Upper lobe of left lung (tissue), 6 donors: ENCODE data around the gene SLC4A3. TPM values are rescaled to one million over a fixed set of nuclear protein-coding genes. Genes with fewer than 3 reads are reported as not detected.

Source experiments
- ATAC-seq, 2 donors: fragments of 200-7000 bp; cut with Tn5 transposase; one replicate each; pipeline ENCODE4 v1.9.1; 2022; ENCODE audit warnings: mild to moderate bottlenecking in 2 of 2, moderate library complexity in 2 of 2; ENCODE audit not compliant: low FRiP score in 2 of 2
- DNase-seq, 2 donors: peaks; one replicate each; pipeline ENCODE4 v3.0.0-alpha.2; 2019 to 2020
- H3K27ac ChIP-seq, 4 donors: fragments of 200-600 bp; sonication (generic); one replicate each; pipeline ENCODE4 v1.5.1; 2016 to 2019
- H3K27me3 ChIP-seq, 4 donors: fragments of 200-600 bp; sonication (generic); one replicate each; pipeline ENCODE4 v1.5.1; 2017 to 2019
- H3K36me3 ChIP-seq, 4 donors: fragments of 200-600 bp; sonication (generic); one replicate each; pipeline ENCODE4 v1.5.1; 2016 to 2019
- H3K4me1 ChIP-seq, 4 donors: fragments of 200-600 bp; sonication (generic); one replicate each; pipeline ENCODE4 v1.5.1; 2018 to 2019
- H3K4me3 ChIP-seq, 4 donors: fragments of 200-600 bp; sonication (generic); one replicate each; pipeline ENCODE4 v1.5.1; 2017 to 2019; ENCODE audit warnings: mild to moderate bottlenecking in 2 of 4, moderate library complexity in 1 of 4
- H3K9me3 ChIP-seq, 4 donors: fragments of 200-600 bp; sonication (generic); one replicate each; pipeline ENCODE4 v1.5.1; 2018 to 2019
- EP300 ChIP-seq, 4 donors: sonication (generic); formaldehyde crosslinking; IDR thresholded peaks; one replicate each; pipeline ENCODE4 v1.5.1; 2017; ENCODE audit warnings: antibody characterized with exemption in 4 of 4, control low read depth in 2 of 4
- POLR2A ChIP-seq, 4 donors: fragments of 450-650 bp; IDR thresholded peaks; one replicate each; pipeline ENCODE4 v1.5.1; 2016 to 2017; ENCODE audit warnings: antibody characterized with exemption in 4 of 4, mild to moderate bottlenecking in 2 of 4
- POLR2AphosphoS5 ChIP-seq, 2 donors: sonication (generic); formaldehyde crosslinking; IDR thresholded peaks; one replicate each; pipeline ENCODE4 v1.5.1; 2017; ENCODE audit warnings: antibody characterized with exemption in 2 of 2
- WGBS, 2 donors: methylation state at CpG; one replicate each; pipeline ENCODE4 v1.1.5; 2017 to 2018; 5-methylcytosine and 5-hydroxymethylcytosine counted together
- total RNA-seq, 6 donors: library from RNA; depleted of rRNA in 4 of 6; stranded (reverse); fragments of >200 nt in 4 of 6; gene quantifications; one replicate each; pipeline versions ENCODE4 v1.1.0 to v1.2.1, GENCODE V29; 2016 to 2021
- TF ChIP-seq, protein P1 (sequence below), 6 experiments: fragments of 450-650 bp in 4 of 6; fragments of 200-600 bp in 2 of 6; sonication (generic) in 2 of 6; IDR thresholded peaks; one replicate each; pipeline ENCODE4 v1.5.1; 2016 to 2019; ENCODE audit warnings: antibody characterized with exemption in 6 of 6
- donor health status: DM: no; HTN: no; CAD: no; lungs with moderate emphysema.
- donor health status: DM: no; HTN: yes; CAD: no; lungs with severe emphysema.

Gene SLC4A3
- total RNA-seq, 6 donors from 2014 or later = 0.30 to 14.7 (median 2.1) TPM

DNA sequence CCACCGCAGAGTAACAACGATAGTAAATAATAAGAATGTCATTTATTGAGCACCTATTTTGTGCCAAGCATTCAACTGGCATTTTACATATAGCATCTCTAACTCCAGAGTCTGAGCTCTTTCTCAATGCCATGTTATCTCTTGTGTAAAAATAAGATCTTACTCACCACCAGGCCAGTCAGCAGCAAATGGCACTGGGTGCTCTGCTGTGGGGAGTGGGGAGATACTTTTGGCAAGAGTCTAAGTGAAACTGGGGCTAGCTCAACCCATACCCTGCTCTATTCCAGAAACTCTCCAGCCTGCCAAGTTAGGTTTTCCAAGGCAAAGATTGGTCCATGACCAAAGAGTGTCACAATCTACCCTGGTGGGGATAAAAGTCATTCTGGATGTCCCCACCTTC is 5.0 kb upstream of the SLC4A3 start:
- ATAC-seq (no peak), DNase-seq (no peak)
- Histone ChIP-seq H3K36me3 (no peaks in the 10 kb centered on the region), H3K27ac (no peak overlapping the region), H3K9me3 (no peaks in the 10 kb centered on the region), H3K4me3 (no peak overlapping the region), H3K4me1 (peaks cover 0 to 6% (median 2%) of the 10 kb centered on the region in 4 donors), H3K27me3 (peaks cover 0 to 5% (median 2%) of the 10 kb centered on the region in 4 donors)
- WGBS, 2 donors = 92 to 96% methylated on average over 2 of the region's 2 CpGs
- TF ChIP-seq POLR2AphosphoS5 (IDR thresholded peaks at IDR 0.05) (no peak), POLR2A (IDR thresholded peaks at IDR 0.05) (no peak), EP300 (IDR thresholded peaks at IDR 0.05) (no peak)
- TF ChIP-seq, protein P1, sequence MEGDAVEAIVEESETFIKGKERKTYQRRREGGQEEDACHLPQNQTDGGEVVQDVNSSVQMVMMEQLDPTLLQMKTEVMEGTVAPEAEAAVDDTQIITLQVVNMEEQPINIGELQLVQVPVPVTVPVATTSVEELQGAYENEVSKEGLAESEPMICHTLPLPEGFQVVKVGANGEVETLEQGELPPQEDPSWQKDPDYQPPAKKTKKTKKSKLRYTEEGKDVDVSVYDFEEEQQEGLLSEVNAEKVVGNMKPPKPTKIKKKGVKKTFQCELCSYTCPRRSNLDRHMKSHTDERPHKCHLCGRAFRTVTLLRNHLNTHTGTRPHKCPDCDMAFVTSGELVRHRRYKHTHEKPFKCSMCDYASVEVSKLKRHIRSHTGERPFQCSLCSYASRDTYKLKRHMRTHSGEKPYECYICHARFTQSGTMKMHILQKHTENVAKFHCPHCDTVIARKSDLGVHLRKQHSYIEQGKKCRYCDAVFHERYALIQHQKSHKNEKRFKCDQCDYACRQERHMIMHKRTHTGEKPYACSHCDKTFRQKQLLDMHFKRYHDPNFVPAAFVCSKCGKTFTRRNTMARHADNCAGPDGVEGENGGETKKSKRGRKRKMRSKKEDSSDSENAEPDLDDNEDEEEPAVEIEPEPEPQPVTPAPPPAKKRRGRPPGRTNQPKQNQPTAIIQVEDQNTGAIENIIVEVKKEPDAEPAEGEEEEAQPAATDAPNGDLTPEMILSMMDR (IDR thresholded peaks at IDR 0.05) = no peak

DNA sequence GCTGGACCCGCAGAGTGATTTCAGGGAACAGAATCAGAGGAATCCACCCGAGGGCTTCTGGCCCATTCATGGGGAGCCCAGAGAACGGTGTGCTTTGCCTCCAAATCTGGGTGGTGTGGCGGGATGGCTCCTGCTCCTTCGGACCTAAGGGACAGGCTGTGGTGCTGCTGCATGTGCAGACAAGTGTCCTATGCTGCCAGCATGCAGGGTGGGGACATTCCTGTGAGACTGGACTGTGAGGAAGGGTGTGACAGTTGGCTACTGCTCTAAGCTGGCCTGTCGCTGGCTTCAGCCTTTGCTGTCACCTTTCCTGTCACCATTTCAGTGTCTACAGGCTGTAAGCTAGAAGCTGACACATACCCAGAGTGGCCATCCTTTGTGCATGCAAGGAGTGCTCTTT is 2.9 kb upstream of the SLC4A3 start:
- H3K36me3 ChIP-seq = no peaks in the 10 kb centered on the region
- peaks cover 6 to 14% (median 9%) of the 10 kb centered on the region in 4 donors for H3K4me1 ChIP-seq
- no peak overlapping the region for H3K27ac ChIP-seq
- WGBS, 2 donors = 75 to 90% methylated on average over 4 to 6 of the region's 6 CpGs
- H3K9me3 ChIP-seq = no peaks in the 10 kb centered on the region
- H3K27me3 ChIP-seq = peaks cover 0 to 14% (median 7%) of the 10 kb centered on the region in 4 donors
- no peak for DNase-seq
- no peak overlapping the region for H3K4me3 ChIP-seq
- TF ChIP-seq POLR2AphosphoS5 (IDR thresholded peaks at IDR 0.05) (no peak), EP300 (IDR thresholded peaks at IDR 0.05) (no peak), POLR2A (IDR thresholded peaks at IDR 0.05) (no peak)
- TF ChIP-seq, protein P1 (IDR thresholded peaks at IDR 0.05) = no peak
- ATAC-seq = no peak

DNA sequence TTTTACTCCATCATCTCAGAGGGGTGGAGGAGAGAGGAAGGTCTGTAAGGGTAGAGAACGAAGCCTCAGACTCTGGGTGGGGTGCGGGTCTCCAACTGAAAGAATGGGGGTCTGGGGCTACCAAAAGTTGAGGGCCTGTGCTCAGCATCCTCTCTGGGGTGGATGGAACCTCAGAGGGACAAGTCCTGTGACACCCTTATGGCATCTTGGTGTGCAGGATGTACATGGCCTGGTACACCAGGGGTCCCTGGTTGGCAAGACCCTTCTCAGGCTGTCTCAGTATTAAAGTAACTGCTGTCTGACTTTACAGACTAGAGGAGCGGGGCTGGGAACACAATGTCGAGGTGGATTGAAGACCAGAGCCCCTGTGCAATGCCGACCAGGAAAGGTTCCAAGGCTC is 2.3 kb upstream of the SLC4A3 start:
- Histone ChIP-seq H3K27me3 (peaks cover 0 to 14% (median 7%) of the 10 kb centered on the region in 4 donors), H3K36me3 (no peaks in the 10 kb centered on the region), H3K4me1 (peaks cover 6 to 14% (median 9%) of the 10 kb centered on the region in 4 donors), H3K4me3 (no peak overlapping the region), H3K9me3 (no peaks in the 10 kb centered on the region), H3K27ac (no peak overlapping the region)
- no peak for ATAC-seq
- WGBS, 2 donors = 92 to 94% methylated on average over 5 of the region's 5 CpGs
- no peak for DNase-seq
- TF ChIP-seq POLR2AphosphoS5 (IDR thresholded peaks at IDR 0.05) (no peak), EP300 (IDR thresholded peaks at IDR 0.05) (no peak)

DNA sequence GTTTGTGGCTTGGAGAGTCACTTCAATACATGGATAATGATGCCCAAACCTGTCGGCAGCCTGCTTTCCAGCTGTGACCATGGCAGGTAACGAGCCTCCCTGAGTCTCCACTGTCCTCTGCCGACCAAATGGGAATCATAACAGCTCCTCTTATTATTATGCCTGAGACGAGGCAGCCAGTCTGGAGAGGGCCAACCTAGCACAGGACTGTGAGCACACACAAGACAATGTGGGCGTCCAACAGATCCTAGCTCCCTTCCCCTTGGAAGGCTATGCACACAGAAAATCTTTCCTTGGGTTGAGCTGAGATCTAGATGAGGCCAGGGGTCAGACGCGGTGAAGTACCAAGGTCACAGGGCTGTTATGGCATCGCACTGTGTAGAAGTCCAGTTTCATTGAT is 890 bp upstream of the SLC4A3 start:
- H3K4me3 ChIP-seq = no peak overlapping the region
- H3K27ac ChIP-seq = no peak overlapping the region
- no peaks in the 10 kb centered on the region for H3K9me3 ChIP-seq
- H3K4me1 ChIP-seq = peaks cover 6 to 14% (median 9%) of the 10 kb centered on the region in 4 donors
- TF ChIP-seq, protein P1 (IDR thresholded peaks at IDR 0.05) = no peak
- TF ChIP-seq EP300 (IDR thresholded peaks at IDR 0.05) (no peak), POLR2AphosphoS5 (IDR thresholded peaks at IDR 0.05) (no peak), POLR2A (IDR thresholded peaks at IDR 0.05) (no peak)
- H3K36me3 ChIP-seq = no peaks in the 10 kb centered on the region
- no peak for ATAC-seq
- H3K27me3 ChIP-seq = peaks cover 0 to 14% (median 7%) of the 10 kb centered on the region in 4 donors
- DNase-seq = no peak
- 76 to 85% methylated on average over 6 to 8 of the region's 8 CpGs for WGBS, 2 donors

DNA sequence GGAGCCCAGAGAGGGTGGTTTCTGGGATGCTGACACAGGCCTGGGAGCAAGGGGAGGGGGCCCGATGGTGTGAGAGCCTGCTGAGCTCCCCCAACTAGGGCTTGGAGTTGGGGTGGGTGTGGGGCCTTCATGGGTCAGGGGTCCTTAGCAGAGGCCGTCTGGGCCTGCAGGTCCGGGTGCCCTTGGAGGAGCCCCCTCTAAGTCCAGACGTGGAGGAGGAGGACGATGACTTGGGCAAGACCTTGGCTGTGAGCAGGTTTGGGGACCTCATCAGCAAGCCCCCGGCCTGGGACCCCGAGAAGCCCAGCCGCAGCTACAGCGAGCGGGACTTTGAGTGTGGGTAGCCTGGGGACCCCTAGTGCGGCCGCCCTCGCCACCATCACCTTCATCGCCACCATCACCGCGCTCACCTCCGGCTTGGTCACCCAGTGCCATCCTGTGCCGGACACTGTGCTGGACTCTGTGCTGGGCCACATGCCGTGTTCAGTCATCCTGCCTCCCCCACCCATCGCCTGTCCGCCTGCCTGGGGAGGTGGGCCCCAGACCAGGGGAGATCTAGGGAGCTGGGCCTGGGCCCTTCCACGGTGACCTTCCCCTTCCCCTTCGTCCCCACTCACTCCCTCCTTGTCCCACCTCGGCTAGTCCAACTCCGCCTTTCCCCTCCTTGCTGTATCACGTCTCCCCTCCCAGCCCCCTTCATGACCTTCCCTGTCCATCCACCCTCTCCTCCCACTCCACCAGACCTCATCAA is 980 bp downstream of the SLC4A3 start:
- Histone ChIP-seq H3K4me3 (peak overlapping the region in 2 of 4 donors; percentile 58 to 60), H3K27ac (no peak overlapping the region), H3K36me3 (no peaks in the 10 kb centered on the region), H3K27me3 (peaks cover 0 to 14% (median 7%) of the 10 kb centered on the region in 4 donors), H3K4me1 (peaks cover 6 to 14% (median 9%) of the 10 kb centered on the region in 4 donors), H3K9me3 (no peaks in the 10 kb centered on the region)
- DNase-seq (peak in 1 of 2 donors; percentile 80), ATAC-seq (no peak)
- 79 to 88% methylated on average over 15 to 26 of the region's 26 CpGs for WGBS, 2 donors
- TF ChIP-seq, protein P1 (IDR thresholded peaks at IDR 0.05) = no peak
- TF ChIP-seq EP300 (IDR thresholded peaks at IDR 0.05) = no peak
- TF ChIP-seq POLR2A (IDR thresholded peaks at IDR 0.05) = no peak
- no peak for TF ChIP-seq POLR2AphosphoS5 (IDR thresholded peaks at IDR 0.05)
